ENCODE data around the gene ARID4B.

ARID4B gene

DNA sequence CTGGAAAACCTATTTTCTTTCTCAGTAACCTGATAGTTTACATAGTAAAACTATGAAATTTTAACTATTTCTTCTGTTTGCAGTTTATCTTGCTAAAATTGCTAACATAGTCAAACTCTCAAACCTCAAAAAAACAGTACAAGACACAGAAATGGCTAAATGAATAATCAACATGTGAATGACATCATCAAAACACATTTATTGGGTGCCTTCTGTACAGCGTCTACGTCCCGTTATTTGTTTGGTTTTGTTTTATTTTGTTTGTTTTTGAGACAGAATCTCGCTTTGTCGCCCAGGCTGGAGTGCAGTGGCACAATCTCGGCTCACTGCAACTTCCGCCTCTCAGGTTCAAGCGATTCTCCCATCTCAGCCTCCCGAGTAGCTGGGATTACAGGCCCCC, 178.2 kb downstream of the ARID4B start:
- DNase-seq (ENCODE audit: low read depth, low spot score), result no peak

DNA sequence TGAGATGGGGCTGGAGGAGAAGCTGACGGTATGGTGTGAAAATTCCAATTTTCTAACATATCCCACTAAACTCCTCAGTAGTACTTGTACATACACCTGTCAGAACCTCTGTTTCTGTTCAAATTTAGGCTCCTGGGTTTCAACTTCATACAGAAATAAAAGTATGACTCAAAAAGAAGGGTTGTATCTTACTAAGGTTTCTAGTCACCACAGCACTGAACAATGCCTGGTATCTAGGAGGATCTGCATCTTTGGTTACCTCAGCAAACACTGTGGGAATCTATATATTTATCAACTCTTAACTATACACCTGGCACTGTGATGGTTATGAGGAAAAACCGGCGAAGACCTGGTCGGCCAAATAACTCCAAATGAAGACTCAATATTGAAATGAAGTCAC, 180.7 kb downstream of the ARID4B start:
- no peak overlapping the region for H3K4me3 ChIP-seq (ENCODE audit: low read length)
- DNase-seq (ENCODE audit: low read depth, low spot score), result no peak

More for the DNA sequence above, 178.2 kb downstream of the ARID4B start:
- no peak overlapping the region for H3K4me3 ChIP-seq (ENCODE audit: low read length)

DNA sequence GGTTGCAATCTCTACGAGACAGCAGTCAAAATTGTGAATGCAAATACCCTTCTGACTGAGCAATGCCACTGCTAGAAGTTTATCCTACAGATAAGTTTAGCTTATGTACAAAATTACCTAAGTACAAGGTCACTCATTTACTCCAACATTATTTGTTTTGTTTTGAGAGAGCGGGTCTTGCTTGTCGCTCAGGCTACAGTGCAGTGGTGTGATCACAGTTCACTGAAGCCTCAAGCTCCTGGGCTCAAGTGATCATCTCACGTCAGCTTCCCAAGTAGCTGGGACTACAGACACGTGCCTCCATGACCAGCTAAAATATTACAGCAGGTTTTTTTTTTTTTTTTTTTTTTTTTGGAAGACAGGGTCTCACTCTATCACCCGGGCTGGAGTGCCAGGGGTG, 182.3 kb downstream of the ARID4B start:
- H3K4me3 ChIP-seq (ENCODE audit: low read length), result no peak overlapping the region

DNA sequence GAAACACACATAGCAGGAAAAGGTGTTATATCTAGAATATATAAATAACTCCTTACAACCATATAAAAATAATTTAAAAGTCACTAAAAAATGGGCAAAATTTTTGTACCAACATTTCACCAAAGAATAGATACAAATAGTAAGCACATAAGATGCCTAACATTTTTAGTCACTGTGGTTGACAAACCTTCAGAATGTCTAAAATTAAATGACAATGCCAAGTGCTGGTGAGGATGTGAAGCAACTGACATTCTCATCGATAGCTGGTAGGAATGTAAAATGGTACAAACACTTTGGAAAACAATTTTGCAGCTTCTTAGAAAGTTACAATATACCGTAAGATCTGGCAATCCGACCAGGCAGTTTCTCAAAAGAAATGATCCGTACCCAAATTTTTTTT, 185.0 kb downstream of the ARID4B start:
- H3K4me3 ChIP-seq (ENCODE audit: low read length), result no peak overlapping the region
- DNase-seq (ENCODE audit: low read depth, low spot score), result no peak

More for the DNA sequence above, 182.3 kb downstream of the ARID4B start:
- no peak for DNase-seq (ENCODE audit: low read depth, low spot score)

DNA sequence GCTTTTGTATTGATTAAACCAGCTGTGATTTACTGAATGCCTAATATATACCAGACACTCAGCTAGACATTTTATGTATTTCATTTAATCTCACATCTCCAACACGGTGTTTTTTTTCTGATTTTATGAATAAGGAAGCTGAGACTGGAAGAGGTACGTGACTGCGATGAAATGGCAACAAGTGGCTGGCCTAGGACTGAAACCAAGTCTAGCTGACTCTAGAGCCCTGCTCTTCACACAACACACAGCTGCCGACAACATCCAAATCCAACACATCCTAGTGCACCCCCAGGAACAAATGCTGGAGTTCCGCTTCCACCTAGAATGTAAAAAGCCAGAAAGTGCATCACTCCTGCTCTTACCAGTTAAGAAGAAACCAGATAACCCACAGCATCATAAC, 188.7 kb downstream of the ARID4B start:
- no peak overlapping the region for H3K4me3 ChIP-seq (ENCODE audit: low read length)
- no peak for DNase-seq (ENCODE audit: low read depth, low spot score)

DNA sequence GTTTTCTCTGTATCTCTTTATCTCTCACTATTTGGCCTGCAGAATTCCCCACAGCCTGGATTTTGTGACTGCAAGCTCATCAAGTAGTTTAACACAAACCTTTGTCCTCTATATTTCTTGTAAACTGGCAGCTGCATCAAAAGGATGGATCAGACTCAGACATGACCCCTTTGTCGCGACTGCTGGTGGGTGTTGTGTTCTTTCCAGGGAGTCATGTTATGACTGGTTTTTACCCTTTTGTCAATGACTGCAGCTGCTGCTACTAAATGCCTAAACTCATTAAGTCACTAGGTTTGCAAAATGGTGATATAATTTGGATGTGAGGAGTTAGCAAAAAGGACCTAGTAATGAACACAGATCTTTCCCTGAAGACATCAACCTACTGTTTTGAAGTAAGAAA, 189.2 kb downstream of the ARID4B start:
- no peak overlapping the region for H3K4me3 ChIP-seq (ENCODE audit: low read length)
- DNase-seq (ENCODE audit: low read depth, low spot score), result no peak

DNA sequence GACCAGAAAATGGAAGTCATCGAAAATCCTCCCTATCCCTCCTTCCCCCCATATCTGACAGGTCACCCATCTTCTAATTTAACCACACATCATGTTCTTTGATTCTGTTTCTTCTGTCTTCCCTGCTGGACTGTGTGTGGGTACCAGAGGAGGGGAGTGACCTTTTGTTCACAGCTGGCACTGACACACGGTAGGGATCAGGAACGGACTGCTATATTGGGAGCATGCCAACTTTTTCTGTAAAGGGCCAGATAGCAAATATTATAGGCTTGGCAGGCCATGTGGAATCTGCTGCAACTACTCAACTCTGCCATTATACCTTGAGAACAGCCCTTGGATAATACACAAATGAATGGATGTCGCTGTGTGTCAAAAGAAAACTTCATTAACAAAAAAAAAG, 191.9 kb downstream of the ARID4B start:
- DNase-seq (ENCODE audit: low read depth, low spot score), result no peak
- H3K4me3 ChIP-seq (ENCODE audit: low read length), result no peak overlapping the region

DNA sequence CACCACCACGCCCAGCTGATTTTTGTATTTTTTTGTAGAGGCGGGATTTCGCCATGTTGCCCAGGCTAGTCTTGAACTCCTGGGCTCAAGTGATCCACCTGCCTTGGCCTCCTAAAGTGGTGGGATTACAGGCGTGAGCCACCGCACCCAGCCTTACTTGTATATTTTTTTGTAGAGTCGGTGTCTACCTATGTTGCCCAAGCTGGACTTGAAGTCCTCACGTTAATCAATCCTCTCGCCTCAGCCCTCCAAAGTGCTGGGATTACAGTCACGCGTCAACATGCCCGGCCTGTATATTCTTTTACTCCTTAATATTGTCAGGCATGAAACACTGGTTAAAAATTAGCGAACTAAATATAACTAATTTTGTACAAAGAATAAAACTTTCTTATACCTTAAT, 193.8 kb downstream of the ARID4B start:
- no peak overlapping the region for H3K4me3 ChIP-seq (ENCODE audit: low read length)
- no peak for DNase-seq (ENCODE audit: low read depth, low spot score)

DNA sequence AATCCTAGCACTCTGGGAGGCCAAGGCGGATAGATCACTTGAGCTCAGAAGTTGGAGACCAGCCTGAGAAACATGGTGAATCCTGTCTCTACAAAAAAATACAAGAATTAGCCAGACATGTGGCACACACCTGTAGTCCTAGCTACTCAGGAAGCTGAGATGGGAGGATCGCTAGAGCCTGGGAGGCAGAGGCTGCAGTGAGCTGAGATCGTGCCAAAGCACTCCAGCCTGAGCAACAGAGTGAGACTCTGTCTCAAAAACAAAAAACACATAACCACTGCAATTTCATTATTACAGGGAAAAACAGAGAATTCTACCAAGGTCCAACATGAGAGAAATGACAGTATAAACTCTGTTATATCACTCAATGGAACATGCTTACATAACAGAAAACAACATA, 194.9 kb downstream of the ARID4B start:
- no peak overlapping the region for H3K4me3 ChIP-seq (ENCODE audit: low read length)
- no peak for DNase-seq (ENCODE audit: low read depth, low spot score)

DNA sequence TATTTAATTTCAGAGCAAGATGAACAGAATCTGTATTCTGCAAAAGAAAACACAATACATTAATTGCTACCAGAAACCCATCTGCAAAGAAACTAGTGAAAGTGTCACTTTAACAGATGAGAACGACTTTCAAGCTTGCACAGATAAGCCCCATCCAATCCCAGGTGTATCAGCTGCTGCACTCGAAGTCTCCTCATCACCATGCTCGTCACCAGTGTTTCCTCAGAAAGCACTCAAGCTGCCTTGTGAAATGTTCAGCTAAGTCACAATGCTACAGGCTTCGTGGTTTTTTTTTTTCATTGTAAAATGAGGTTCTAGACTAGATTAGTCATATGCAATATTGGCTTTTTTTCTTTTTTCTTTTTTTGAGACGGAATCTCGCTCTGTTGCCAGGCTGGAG, 196.0 kb downstream of the ARID4B start:
- no peak for DNase-seq (ENCODE audit: low read depth, low spot score)
- no peak overlapping the region for H3K4me3 ChIP-seq (ENCODE audit: low read length)

DNA sequence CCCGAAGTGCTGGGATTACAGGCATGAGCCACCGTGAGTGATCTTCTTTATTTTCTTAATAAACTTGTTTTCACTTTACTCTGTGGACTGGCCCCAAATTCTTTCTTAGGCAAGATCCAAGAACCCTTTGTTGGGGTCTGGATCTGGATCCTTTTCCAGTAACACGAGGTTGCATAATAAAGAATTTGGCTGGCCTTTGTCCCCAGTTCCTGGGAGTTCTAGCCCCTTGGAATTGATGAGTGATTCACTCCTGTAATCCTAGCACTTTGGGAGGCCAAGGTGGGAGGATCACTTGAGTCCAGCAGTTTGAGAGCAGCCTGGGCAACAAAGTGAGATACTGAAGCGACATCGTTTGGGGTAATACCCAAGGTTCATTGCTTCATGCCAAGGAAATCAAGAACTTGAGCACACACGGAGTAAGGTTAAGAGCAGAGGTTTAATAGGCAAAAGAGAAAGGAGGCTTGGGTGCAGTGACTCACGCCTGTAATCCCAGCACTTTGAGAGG, 197.2 kb downstream of the ARID4B start:
- H3K4me3 ChIP-seq (ENCODE audit: low read length), result no peak overlapping the region
- DNase-seq (ENCODE audit: low read depth, low spot score), result no peak

DNA sequence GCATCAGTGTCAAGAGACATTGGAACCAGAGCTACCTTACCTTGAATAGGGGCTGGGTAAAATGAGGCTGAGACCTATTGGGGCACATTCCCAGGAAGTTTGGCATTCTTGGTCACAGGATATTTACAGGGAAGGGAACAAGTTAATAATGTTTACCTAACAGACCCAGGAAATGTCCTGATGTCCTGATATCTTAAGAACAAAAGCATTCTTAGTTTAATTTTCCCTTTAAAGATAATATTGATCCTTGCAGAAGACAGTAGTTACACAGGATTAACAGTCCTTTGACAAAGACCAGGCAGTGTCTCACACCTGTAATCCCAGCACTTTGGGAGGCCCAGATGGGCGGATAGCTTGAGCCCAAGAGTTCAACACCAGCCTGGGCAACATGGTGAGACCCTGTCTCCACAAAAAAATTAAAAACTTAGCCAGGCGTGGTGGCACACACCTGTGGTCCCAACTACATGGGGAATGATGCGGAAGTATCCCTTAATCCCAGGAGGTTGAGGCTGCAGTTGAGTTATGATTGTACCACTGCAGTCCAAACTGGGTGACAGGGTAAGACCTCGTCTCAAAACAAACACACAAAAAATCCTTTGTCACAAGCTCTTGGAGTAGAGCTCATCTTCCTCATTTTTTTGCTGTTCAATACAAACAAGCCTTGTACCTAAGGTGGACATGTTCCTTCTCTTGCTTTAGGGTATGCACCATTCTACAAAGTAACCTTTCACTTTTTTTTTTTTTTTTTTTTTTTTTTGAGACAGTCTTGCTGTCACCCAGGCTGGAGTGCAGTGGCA, 198.0 kb downstream of the ARID4B start:
- no peak for DNase-seq (ENCODE audit: low read depth, low spot score)
- H3K4me3 ChIP-seq (ENCODE audit: low read length), result no peak overlapping the region

DNA sequence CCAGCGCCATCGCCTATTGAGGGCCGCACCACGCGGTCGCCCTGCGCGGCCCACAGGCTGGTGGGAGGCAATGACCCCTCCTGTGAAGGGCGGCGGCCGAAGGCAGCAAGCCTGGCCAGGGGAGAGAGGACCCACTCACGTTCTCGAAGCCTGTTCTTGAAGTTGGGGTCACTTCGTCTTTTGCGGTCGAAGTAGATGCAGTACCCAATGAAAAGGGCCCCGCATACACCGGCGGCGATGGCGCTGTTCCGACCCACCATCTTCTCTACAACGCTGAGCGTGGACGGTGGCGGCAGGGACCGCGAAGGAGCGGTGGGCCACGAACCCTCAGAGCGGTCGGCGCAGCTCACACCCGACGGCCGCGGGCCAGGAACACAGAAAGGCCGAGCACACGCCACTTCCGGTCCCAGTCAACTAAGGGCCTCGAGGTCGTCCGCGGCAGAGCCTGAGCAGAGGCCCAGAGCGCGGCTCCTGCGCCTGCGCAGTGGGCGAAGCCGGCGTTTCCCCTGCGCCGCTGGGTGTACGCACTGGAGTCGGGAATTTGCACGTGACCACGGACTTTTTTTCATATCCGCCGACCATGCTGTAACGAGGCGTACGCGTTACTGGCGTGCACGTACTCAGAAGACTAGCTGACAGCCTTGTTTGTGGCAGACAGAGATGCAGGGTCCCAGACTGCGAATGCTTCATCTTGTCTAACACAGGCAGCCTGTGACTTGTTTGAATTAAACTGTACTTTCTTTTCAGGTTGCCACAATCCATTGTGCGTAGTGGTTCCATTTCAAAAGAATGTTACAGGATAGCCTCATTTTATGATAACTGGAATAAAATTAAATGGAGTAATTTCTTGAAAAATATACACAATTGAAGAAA, 199.3 kb downstream of the ARID4B start, which contains the start of gene TOMM20:
TOMM20 (minus strand) TSS at position 382 of the 873 bp plus-strand sequence; CDS start at position 260, 122 bp downstream.
- peak; percentile 98 for DNase-seq (ENCODE audit: low read depth, low spot score)
- peak within 1 kb of the TSS; percentile 96 for H3K4me3 ChIP-seq (ENCODE audit: low read length)

DNA sequence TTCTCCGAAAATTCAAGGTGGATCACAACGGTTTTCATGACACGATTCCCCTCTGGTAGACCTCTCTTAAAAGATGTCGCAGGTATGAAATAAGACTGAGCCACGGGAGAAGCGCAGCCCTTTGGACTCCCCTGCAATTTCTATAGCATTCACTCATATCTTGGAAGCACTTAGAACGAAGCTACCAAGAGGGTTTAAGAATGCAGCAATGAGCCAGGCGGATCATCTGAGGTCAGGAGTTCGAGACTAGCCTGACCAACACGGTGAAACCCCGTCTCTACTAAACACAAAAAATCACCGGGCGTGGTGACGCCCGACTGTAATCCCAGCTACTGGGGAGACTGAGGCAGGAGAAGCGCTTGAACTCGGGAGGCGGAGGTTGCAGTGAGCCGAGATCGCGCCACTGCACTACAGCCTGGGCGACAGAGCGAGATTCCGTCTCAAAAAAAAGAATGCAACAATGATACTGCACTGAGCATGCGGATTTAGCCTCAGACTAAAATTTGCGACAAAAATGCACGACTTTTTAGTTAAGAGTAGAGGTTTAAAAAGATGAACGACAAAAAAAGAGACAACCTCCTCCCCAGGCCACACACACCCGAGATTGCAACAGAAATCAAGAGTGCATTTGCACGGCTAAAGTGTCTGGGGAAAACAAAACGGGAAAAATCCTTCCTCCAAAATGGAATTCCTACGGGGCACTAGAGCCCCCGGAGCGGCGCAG, 200.1 kb downstream of the ARID4B start:
- DNase-seq (ENCODE audit: low read depth, low spot score), result no peak
- peak overlapping the region; percentile 96 for H3K4me3 ChIP-seq (ENCODE audit: low read length)

DNA sequence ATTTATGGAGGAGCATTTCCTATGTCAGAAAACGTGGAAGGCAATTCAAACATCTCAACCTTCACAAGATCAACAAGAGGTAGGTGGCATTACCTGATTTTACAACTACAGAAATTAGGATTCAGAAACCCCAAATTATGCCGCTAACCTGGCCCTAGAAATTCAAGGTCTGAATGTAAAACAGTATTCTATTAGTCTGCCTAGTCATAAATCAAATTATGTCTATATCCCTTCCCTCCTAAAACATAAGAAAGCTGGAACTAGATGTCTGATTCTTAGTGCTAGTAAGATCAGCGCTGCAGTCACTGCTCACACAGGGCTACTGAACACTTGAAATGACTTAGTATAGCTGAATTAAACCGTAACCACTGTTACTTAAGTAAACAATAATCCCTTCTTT, 200.8 kb downstream of the ARID4B start:
- DNase-seq (ENCODE audit: low read depth, low spot score), result no peak

DNA sequence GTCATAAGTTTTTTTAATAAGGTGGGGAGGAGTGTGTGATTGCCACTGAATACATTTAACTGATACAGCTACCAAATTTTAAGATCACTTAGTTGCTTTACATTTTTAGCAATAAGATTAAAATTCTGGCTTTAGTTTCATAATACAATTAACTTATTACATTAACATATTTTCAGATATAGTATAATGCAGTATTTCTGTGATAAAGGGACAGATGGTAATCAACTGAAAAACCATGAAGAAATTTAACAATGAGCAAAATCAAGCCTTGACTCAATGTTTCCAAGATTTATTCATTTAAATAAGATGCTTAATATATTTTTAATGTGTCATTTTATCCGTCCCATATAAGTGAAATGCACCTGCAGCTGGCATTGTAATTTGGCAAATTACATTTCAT, 203.3 kb downstream of the ARID4B start:
- DNase-seq (ENCODE audit: low read depth, low spot score), result no peak
- no peak overlapping the region for H3K4me3 ChIP-seq (ENCODE audit: low read length)

More for the DNA sequence above, 200.8 kb downstream of the ARID4B start:
- H3K4me3 ChIP-seq (ENCODE audit: low read length), result peak overlapping the region; percentile 96

DNA sequence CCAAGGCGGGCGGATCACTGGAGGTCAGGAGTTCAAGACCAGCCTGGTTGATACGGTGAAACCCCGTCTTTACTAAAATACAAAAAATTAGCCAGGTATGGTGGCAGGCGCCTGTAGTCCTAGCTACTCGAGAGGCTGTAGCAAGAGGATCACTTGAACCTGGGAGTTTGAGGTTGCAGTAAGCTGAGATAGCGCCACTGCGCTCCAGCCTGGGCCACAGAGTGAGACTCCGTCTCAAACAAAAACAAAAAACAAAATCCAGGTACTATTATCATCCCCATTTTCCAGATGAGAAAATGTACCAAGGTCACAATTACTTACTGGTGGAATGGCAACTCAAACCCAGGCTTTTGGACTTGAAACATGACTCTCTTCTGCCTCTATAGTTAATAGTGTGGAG, 203.9 kb downstream of the ARID4B start:
- H3K4me3 ChIP-seq (ENCODE audit: low read length), result no peak overlapping the region
- no peak for DNase-seq (ENCODE audit: low read depth, low spot score)

DNA sequence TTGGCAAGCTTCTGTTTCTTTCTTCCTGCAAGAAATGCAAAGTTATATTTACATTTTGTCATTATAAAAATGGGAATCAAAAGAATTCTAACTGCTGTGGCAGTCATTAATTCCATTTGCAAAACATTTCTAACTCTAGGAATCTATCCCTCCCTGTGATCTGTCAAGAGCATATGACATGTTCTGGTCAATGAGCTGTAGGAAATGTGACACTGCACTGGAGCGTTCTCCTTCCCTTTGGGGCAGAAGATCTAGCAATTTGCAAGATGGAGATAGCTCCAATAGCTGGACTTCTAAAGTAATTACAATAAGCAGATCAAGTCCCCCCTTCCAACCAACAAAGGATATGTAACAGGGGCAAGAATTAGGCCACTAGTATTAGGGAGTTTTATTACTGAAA, 205.6 kb downstream of the ARID4B start:
- no peak overlapping the region for H3K4me3 ChIP-seq (ENCODE audit: low read length)
- no peak for DNase-seq (ENCODE audit: low read depth, low spot score)

All from Jurkat, Clone E6-1 (cell line).